PFSK-1 (cell line): ENCODE data around the gene MRPL28.
A peak's percentile ranks its signal among the peaks of the same experiment; 100 is the strongest.

ENCODE experiments used
- FOXP2 ChIP-seq: optimal IDR thresholded peaks from 2 replicates; pipeline ENCODE3; 2011; ENCODE audit warnings: borderline replicate concordance, control low read depth, inconsistent platforms; ENCODE audit not compliant: insufficient read depth; ENCODE audit errors: extremely low read length, extremely low read depth
- POLR2AphosphoS5 ChIP-seq: IDR thresholded peaks from 2 replicates; pipeline ENCODE4 v1.6.1; 2012; ENCODE audit warnings: low read depth, mild to moderate bottlenecking, control low read depth, low read length, moderate library complexity
- REST ChIP-seq, 2 experiments: IDR thresholded peaks; 2 replicates each; pipeline versions ENCODE4 v1.6.1 to v1.8.0; 2011 to 2012; ENCODE audit warnings: low read depth in 2 of 2, low read length in 2 of 2, control low read depth in 1 of 2, inconsistent platforms in 1 of 2, mild to moderate bottlenecking in 1 of 2, moderate library complexity in 1 of 2; ENCODE audit not compliant: insufficient read depth in 1 of 2
- SIN3A ChIP-seq: IDR thresholded peaks from 2 replicates; pipeline ENCODE4 v1.6.1; 2012; ENCODE audit warnings: mild to moderate bottlenecking, low read length, moderate library complexity, borderline replicate concordance; ENCODE audit not compliant: insufficient read depth
- TAF1 ChIP-seq: IDR thresholded peaks from 2 replicates; pipeline ENCODE4 v1.6.1; 2012; ENCODE audit warnings: low read length, control low read depth, borderline replicate concordance; ENCODE audit not compliant: insufficient read depth

- TF ChIP-seq TAF1 (no peak), POLR2AphosphoS5 (no peak), REST (IDR thresholded peaks at IDR 0.05; ENCODE audit: insufficient read depth in 1 of 2, low read depth in 2 of 2, low read length in 2 of 2) (no peak), SIN3A (no peak), FOXP2 (peak; percentile 19)
These were observed 21.6 kb upstream of the MRPL28 start for GRCh38 chr16:391885-392335.
